GM21515 (cell line): ENCODE results near the gene AJM1.
A peak's percentile ranks its signal among the peaks of the same experiment; 100 is the strongest.
"Not testable (repeated sequence)": the region's sequence is repeated elsewhere in the genome, so short reads cannot be mapped to it uniquely, and the experiment has no call there.

Experiments used
- ATAC-seq: cut with Tn5 transposase; IDR thresholded peaks from one replicate; pipeline ENCODE4 v1.9.1; 2021; ENCODE audit not compliant: unreplicated experiment

The AJM1 gene

DNA sequence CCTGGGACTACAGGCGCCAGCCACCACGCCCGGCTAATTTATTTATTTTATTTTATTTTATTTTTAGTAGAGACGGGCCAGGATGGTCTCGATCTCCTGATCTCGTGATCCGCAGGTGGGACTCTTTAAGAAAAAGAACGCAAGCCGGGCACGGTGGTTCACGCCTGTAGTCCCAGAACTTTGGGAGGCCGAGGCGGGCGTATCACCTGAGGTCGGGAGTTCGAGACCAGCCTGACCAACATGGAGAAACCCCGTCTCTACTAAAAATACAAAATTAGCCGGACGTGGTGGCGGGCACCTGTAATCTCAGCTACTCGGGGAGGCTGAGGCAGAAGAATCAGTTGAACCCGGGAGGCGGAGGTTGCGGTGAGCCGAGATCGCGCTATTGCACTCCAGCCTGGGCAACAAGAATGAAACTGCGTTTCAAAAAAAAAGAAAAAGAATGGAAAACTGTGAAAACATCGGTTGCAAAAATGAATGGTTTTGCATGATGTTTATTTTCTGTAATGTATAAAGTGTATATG lies 24.7 kb downstream of the AJM1 start:
- ATAC-seq: not testable (repeated sequence)

- no peak for ATAC-seq
Measured at GRCh38 chr9:136867480-136867879, 25.2 kb downstream of the AJM1 start.

DNA sequence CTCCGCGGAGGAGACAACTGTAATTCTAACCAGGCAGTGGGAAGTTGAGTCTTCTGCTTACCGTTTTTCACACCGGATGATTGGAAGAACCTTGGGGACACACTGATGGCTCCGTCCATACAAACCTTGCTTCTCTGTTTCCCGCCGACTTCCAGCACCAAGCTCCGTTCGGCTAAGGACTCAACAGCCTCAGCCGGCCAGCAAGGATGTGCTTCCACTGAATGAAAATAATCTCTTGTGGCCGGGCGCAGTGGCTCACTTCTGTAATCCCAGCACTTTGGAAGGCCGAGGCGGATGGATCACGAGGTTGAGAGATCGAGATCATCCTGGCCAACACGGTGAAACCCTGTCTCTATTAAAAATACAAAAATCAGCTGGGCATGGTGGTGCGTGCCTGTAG lies 25.6 kb downstream of the AJM1 start:
- no peak for ATAC-seq

GRCh38 chr9:136868644-136869043 lies 26.4 kb downstream of the AJM1 start:
- ATAC-seq: no peak

GRCh38 chr9:136869611-136870010 lies 27.3 kb downstream of the AJM1 start:
- not testable (repeated sequence) for ATAC-seq

DNA sequence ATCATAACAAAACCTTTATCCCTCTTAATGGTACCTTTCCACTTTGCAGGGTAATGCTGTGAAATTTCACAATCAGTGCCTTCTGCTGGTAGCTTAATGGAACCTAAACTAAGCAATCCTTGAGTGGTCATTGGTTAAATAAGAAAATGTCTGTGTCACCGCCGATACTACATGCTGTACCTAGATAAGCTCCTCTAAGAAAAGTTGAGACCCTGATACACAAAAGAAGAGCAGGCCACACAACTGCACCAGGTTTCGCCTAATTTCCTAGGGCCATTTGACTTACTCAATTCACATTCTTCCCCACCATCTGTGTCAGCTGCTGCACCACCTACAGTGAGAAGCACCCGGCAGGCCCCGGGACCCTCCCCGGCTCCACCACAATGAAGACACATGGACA lies 32.9 kb downstream of the AJM1 start:
- ATAC-seq: no peak

DNA sequence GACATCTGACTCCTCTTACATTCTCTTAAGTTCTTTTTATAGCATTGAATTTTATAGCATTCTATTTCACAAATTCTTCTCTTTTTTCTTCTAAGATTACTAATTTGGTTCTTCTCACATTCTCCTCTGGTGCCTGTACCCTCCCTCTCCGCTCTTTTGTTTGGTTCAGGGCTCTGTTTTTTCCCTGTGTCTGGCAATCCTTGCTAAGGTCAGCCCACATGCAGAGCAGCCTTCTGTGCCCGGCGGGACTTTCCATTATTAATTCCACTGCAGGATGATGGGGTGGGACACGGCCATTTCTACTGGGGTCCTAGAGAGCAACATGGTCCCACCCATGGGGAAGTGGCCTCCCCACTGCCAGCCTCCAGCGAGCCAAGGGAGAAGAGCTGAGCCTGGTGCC lies 34.2 kb downstream of the AJM1 start:
- ATAC-seq: no peak

- ATAC-seq: no peak
Measured at GRCh38 chr9:136880651-136881050, 38.4 kb downstream of the AJM1 start.

DNA sequence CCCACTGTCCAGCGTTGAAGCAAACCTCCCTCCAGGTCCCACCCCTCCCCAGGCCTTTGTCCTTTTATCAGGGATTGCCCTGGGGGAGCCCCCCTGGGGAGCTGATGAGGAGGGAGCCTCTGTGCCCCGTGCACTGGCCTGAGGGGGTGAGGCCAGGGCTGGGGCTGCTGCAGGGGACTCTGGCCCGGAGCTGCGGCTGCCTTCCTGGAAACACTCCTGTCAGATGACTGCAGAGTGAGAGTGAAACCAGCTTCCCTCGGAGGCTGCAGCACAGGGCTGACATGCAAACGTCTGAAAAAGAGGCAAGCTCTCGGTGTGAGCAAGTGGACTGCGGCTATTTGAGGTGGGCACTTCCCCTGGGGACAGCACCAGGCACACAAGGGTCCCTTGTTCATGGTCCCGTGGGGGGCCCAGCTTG lies 39.4 kb downstream of the AJM1 start:
- ATAC-seq: no peak

DNA sequence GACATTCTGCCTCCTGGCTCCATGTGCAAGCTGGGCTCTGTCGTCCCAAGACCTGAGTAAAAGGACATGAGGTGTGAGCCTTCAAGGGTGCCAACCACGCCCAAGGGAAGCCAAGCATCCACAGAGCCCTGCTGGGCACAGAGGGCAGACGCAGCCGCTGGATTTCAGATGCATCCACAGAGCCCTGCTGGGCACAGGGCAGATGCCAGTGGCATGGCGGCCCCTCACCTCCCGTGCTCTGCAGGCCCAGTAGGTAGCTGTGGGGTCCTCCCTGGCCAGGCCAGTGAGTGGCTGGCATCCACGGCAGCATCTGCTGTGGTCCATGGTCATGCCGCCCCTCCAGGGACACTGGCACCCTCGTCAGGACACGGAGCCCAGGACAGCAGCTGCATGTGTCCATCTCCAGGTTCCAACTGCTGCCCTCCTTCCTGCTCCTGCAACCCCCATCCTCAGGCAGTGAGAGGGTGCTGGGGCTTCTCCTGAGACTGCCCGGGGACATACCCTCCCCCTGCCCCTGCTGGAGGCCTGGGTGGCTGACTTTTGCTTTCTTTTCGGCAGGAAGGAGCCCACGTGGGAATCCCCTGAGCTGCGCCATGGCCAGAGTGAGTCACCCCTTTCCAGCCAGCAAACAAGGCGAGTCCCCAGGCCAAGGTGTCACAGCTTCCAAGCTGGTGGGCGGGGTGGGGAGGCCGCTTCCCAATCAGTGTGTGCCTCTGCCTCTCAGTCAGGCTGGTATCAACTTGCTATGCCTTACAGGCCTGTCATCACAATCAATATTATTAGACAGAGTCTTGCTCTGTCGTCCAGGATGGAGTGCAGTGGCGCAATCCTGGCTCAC lies 40.0 kb downstream of the AJM1 start:
- no peak for ATAC-seq

DNA sequence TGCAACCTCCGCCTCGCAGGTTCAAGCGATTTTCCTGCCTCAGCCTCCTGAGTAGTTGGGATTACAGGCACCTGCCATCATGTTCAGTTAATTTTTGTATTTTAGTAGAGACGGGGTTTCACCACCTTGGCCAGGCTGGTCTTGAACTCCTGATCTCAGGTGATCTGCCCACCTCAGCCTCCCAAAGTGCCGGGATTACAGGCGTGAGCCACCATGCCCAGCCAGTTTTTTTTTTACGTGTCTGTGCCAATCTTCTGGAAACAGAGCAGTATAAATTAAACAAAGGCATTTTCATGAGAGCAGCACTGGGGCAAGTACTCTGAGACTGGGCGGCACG lies 40.6 kb downstream of the AJM1 start:
- ATAC-seq: not testable (repeated sequence)

GRCh38 chr9:136883670-136884069 lies 41.4 kb downstream of the AJM1 start:
- not testable (repeated sequence) for ATAC-seq

DNA sequence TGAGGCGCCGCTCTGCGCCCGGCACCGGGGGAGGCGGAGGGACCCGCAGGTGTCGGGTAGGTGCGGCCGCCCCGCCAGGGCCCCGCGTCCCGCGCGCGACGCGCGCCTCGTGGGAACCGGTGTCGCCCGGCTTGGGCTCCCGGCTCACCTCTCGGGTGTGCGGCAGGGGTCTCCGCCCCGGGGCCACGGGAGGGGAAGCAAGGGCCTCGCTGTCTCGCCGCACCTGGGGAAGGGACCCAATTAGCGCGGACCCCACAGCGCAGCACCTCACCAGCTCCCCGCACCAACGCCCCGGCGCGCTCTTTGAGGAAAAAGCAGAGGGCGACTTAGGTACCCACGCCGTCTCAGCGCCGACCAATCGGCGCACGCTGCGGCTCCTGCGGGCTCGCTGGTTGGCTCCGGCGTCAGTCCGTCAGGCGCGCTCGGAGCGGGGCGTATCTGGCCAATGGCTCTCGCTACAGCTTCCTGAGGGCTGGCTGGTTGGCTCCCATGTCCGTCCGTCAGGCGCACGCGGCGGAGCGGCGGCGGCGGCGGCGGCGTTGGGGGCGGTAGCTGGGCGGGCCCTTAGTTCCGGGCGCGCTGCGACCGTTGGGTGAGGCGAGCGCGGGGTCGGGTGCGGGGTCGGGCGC lies 43.8 kb downstream of the AJM1 start, which contains the start of gene TRAF2:
Gene TRAF2 (plus strand): TSS at position 567 of the 629 bp plus-strand sequence. CDS start 12,225 bp downstream, outside the sequence.
- peak; percentile 77 for ATAC-seq

- peak; percentile 19 for ATAC-seq
Measured at GRCh38 chr9:136886610-136887597, 44.6 kb downstream of the AJM1 start.

- ATAC-seq: no peak
Measured at GRCh38 chr9:136888454-136888853, 46.2 kb downstream of the AJM1 start.

GRCh38 chr9:136889858-136890257 lies 47.6 kb downstream of the AJM1 start:
- ATAC-seq: no peak

DNA sequence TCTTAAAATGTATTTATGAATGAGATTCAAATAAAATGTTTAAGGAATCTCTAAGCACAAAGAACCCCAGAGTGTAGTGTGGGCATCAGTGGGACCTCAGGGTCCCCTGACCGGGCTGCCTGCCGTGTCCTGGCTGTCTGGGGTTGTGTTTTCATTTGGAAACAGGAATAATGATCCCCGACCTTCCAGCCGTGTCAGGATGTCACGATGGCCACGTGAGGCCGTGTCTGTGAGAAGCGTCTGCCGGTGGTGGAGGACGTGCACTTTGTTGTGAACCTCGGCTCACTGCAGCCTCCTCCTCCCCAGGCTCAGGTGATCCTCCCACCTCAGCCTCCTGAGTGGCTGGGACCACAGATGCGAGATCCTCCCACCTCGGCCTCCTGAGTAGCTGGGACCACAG lies 48.4 kb downstream of the AJM1 start:
- no peak for ATAC-seq
